Activated CD4-positive, alpha-beta memory T cell treated with anti-CD3 and anti-CD28 coated beads for 36 hours (primary cell): ENCODE results near the gene PSMA7. TPM values are rescaled to one million over a fixed set of nuclear protein-coding genes. Genes with fewer than 3 reads are reported as not detected.

Experiments used
- CTCF ChIA-PET: fragments of 350-600 bp; sonication (Branson Sonifier 250); formaldehyde crosslinking; loops from one replicate; lab custom pipeline; 2021; ENCODE audit warnings: antibody characterized with exemption, inconsistent platforms; lab: Charles Lee
- POLR2A ChIA-PET: fragments of 350-600 bp; sonication (Branson Sonifier 250); formaldehyde crosslinking; loops from one replicate; lab custom pipeline; 2021; ENCODE audit warnings: antibody characterized with exemption; lab: Charles Lee
- DNase-seq: peaks from one replicate; pipeline ENCODE4 v3.0.0-alpha.2; 2020
- H3K27ac Mint-ChIP-seq: one replicate; pipeline ENCODE4 v1.8.0; 2021; ENCODE audit warnings: mixed read lengths
- H3K27me3 Mint-ChIP-seq: one replicate; pipeline ENCODE4 v1.8.0; 2021; ENCODE audit warnings: mixed read lengths
- H3K36me3 Mint-ChIP-seq: one replicate; pipeline ENCODE4 v1.8.0; 2021; ENCODE audit warnings: mixed read lengths
- H3K4me1 Mint-ChIP-seq: one replicate; pipeline ENCODE4 v1.8.0; 2021; ENCODE audit warnings: low read depth, mixed read lengths
- H3K4me3 Mint-ChIP-seq: one replicate; pipeline ENCODE4 v1.8.0; 2021; ENCODE audit warnings: mild to moderate bottlenecking, mixed read lengths
- H3K9me3 Mint-ChIP-seq: one replicate; pipeline ENCODE4 v1.8.0; 2021; ENCODE audit warnings: mixed read lengths
- intact Hi-C: fragments of 100-400 bp; cut with micrococcal nuclease; formaldehyde crosslinking; loops from one replicate; pipeline ENCODE4 v1.15.1; 2023
- total RNA-seq, 2 experiments: library from RNA; stranded (reverse); gene quantifications; one replicate each; pipeline ENCODE4 v1.2.3, GENCODE V29; 2021

The PSMA7 gene
- total RNA-seq, 2 experiments from 2014 or later, result 301 to 316 TPM

DNA sequence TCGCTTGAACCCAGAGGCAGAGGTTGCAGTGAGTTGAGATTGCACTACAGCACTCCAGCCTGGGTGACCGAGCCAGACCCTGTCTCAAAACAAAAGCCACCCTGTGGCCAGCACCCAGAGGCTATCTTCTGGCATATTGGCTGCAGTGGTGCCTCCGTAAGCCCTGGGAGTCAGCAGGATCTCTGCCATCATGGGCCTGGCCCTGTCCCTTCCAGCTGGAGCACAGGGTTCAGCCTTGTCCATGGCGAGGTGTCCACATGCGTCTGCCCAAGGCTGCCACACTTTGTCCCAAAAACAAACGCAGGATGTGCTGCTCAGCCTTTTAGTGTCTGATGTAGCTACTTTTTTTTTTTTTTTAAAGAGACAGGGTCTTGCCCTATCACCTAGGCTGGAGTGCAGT is 24.3 kb upstream of the PSMA7 start:
- no peak overlapping the region for H3K27ac Mint-ChIP-seq
- H3K27me3 Mint-ChIP-seq, result no peaks in the 10 kb centered on the region
- POLR2A ChIA-PET, result no interaction called here
- H3K36me3 Mint-ChIP-seq, result peaks cover 26% of the 10 kb centered on the region
- no peak for DNase-seq
- H3K4me3 Mint-ChIP-seq, result no peak overlapping the region
- H3K9me3 Mint-ChIP-seq, result no peaks in the 10 kb centered on the region
- no peaks in the 10 kb centered on the region for H3K4me1 Mint-ChIP-seq
- intact Hi-C loops, result no loop called here
- CTCF ChIA-PET, result interaction anchor here (0.6 kb wide), 1 partner anchor 370 kb away, joined by 4 read pairs; no protein-coding TSS in a partner anchor

DNA sequence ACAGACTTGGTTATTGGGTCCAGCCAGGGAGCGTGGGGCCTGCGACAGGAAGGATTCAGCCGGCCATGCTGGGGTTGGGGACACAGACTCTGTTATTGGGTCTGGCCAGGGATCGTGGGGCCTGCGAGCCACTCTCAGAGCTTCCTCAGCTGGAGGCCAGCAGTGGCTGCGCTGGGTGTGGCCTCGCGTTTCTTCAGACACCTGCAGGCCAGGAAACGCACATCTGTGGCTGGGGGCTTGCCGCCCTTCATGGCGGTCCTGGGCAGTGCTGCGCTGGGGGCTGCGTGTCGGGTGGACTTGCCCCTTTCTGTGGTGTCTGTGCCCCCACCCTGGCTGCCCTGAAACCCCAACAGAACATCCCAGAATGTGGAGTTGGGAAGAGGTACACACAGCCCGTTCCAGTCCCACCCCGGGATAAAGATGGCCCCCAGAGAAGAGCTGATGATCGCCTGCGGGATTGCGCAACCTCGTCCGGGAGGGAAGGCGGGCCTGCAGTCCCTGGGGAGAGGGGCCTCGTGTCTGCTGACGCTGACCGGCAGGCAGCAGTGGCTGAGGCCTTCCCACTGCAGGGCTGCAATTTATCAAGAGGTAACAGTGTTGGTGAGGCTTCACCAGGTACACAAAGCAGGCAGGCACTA is 22.7 kb upstream of the PSMA7 start:
- H3K9me3 Mint-ChIP-seq, result no peaks in the 10 kb centered on the region
- H3K36me3 Mint-ChIP-seq, result peaks cover 28% of the 10 kb centered on the region
- no peak for DNase-seq
- H3K27ac Mint-ChIP-seq, result no peak overlapping the region
- POLR2A ChIA-PET, result no interaction called here
- no peaks in the 10 kb centered on the region for H3K27me3 Mint-ChIP-seq
- intact Hi-C loops, result no loop called here
- peaks cover 2% of the 10 kb centered on the region for H3K4me1 Mint-ChIP-seq
- H3K4me3 Mint-ChIP-seq, result no peak overlapping the region
- CTCF ChIA-PET, result no interaction called here

DNA sequence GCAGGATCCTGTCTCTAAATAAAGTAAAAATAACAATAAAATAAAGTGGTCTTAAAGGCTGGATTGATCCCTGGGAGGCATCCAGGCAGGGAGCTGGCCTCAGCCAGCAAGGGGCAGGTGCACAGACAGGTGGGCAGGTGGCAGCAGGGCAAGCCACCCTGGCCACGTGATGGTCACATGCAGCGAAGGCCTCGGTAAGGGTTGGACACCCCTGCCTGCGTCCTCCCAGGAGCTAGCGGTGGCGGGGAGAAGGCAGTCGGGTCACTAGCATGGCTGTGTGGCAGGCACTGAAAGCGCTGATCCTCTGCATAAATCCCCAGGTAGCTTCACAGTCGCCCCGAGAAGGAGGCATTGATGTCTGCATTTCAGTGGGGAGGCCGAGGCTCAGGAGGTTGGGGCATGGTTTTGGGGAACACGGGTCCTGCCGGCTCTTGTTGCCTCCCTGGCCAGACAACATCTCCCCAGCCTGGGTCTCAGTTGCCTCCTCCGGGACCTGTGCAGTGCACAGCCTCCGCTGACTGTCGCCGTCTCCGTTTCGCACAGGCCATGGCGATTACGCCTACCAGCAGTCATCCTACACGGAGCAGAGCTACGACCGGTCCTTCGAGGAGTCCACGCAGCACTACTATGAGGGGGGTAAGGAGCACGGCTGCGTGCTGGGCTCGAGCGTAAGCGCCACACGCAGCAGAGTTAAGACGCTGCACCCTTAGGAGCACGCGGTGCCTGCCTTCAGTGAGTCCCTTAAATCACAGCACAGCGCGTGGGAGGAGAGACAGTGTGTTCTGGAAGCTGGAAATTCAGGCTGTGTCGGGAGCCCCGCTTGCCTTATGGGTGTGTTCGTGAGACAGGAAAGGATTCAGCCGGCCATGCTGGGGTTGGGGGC is 21.9 kb upstream of the PSMA7 start:
- peaks cover 9% of the 10 kb centered on the region for H3K4me1 Mint-ChIP-seq
- ChIA-PET POLR2A (no interaction called here), CTCF (no interaction called here)
- H3K27ac Mint-ChIP-seq, result no peak overlapping the region
- H3K36me3 Mint-ChIP-seq, result peaks cover 30% of the 10 kb centered on the region
- no peaks in the 10 kb centered on the region for H3K9me3 Mint-ChIP-seq
- intact Hi-C loops, result no loop called here
- no peak overlapping the region for H3K4me3 Mint-ChIP-seq
- DNase-seq, result no peak
- no peaks in the 10 kb centered on the region for H3K27me3 Mint-ChIP-seq

DNA sequence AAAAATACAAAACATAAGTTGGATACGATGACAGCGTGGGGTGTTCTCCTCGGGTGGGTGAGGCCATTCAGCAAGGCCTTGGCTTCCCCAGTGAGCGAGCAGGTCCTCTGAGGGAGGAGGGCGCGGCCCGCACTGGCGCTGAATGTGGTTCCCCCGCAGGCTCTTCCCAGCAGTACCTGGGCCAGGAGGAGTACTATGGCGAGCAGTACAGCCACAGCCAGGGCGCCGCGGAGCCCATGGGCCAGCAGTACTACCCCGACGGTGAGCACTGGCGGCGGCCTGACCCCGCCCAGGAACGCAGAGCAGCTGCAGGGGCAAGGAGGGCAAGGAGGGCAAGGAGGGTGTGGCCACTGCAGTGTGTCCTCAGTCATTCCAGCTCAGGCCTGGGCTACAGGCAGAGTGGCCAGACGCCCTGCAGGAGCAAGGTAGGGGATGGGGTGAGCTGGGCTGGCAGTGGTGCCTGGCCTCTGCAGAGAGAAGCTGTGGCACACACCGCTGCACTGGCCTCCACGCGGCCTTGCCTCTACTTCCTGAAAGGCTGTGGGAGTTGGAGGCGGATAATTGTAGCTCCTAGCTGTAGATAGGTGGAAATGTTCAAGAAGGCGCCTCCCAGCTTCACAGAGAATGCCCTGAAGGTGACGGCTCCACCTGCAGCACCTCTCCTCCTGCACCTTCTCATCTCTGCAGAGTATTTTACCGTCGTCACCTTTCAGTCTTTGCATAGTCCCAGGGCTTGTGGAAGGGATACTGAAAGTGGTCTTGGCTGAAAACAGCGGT is 21.0 kb upstream of the PSMA7 start:
- H3K4me3 Mint-ChIP-seq, result no peak overlapping the region
- POLR2A ChIA-PET, result no interaction called here
- intact Hi-C loops, result no loop called here
- CTCF ChIA-PET, result no interaction called here
- H3K27ac Mint-ChIP-seq, result no peak overlapping the region
- H3K36me3 Mint-ChIP-seq, result peaks cover 30% of the 10 kb centered on the region
- H3K4me1 Mint-ChIP-seq, result peaks cover 17% of the 10 kb centered on the region
- H3K27me3 Mint-ChIP-seq, result no peaks in the 10 kb centered on the region
- no peak for DNase-seq
- no peaks in the 10 kb centered on the region for H3K9me3 Mint-ChIP-seq

- no peak overlapping the region for H3K4me3 Mint-ChIP-seq
- CTCF ChIA-PET, result no interaction called here
These were observed 20.3 kb upstream of the PSMA7 start for GRCh38 chr20:62163485-62163865.

GRCh38 chr20:62162765-62163484 is 19.7 kb upstream of the PSMA7 start:
- Mint-ChIP-seq H3K4me1 (peaks cover 19% of the 10 kb centered on the region), H3K36me3 (peaks cover 29% of the 10 kb centered on the region), H3K9me3 (no peaks in the 10 kb centered on the region), H3K27me3 (no peaks in the 10 kb centered on the region), H3K27ac (no peak overlapping the region), H3K4me3 (no peak overlapping the region)
- no peak for DNase-seq
- intact Hi-C loops, result no loop called here
- CTCF ChIA-PET, result no interaction called here
- POLR2A ChIA-PET, result no interaction called here

More at GRCh38 chr20:62163485-62163865, 20.3 kb upstream of the PSMA7 start:
- Mint-ChIP-seq H3K9me3 (no peaks in the 10 kb centered on the region), H3K4me1 (peaks cover 19% of the 10 kb centered on the region), H3K27ac (no peak overlapping the region), H3K27me3 (no peaks in the 10 kb centered on the region), H3K36me3 (peaks cover 32% of the 10 kb centered on the region)
- no peak for DNase-seq
- intact Hi-C loops, result no loop called here
- POLR2A ChIA-PET, result no interaction called here

DNA sequence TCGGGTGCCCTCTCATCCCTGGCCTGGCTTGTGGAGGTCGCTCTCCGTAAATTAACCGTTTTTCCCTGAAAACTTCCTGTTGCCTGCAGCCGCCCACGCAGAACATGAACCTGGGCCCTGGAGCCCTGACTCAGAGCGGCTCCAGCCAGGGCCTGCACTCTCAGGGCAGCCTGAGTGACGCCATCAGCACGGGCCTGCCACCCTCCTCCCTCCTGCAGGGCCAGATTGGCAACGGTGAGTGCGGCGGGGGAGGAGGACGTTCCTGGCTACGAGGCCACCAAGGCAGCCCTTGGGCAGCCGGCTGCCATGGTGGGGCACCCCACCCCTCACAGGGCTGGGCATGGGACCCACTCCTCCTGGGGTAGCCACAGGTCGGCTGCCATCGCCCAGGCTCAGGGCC is 18.2 kb upstream of the PSMA7 start:
- no peaks in the 10 kb centered on the region for H3K27me3 Mint-ChIP-seq
- H3K27ac Mint-ChIP-seq, result no peak overlapping the region
- H3K36me3 Mint-ChIP-seq, result peaks cover 28% of the 10 kb centered on the region
- no peak overlapping the region for H3K4me3 Mint-ChIP-seq
- no peaks in the 10 kb centered on the region for H3K9me3 Mint-ChIP-seq
- peaks cover 25% of the 10 kb centered on the region for H3K4me1 Mint-ChIP-seq
- CTCF ChIA-PET, result no interaction called here
- intact Hi-C loops, result loop anchor here (2.0 kb wide), 1 partner anchor 19 kb away; the partner anchor contains the start of genes PSMA7 and SS18L1
- POLR2A ChIA-PET, result no interaction called here
- no peak for DNase-seq

DNA sequence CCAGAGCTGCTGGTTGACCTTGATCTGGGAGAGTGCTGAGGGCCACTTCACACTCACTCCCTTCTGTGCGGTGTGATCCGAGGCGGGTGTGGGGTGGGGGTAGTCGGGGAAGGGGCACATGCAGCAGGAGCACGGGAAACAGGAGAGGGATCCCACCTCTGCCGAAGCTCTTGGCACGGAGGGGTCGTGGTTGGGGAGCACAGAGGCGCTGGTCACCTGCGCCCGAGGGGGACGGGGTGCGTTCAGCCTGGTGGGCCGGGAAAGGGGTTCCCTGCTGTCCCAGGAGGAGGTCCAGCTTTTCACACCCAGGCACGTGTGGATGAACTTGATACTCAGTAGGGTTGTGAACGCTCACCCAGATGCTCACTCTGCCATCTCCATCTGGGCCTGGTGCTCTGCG is 17.7 kb upstream of the PSMA7 start:
- Mint-ChIP-seq H3K9me3 (no peaks in the 10 kb centered on the region), H3K4me1 (peaks cover 25% of the 10 kb centered on the region), H3K27ac (no peak overlapping the region), H3K27me3 (no peaks in the 10 kb centered on the region), H3K4me3 (no peak overlapping the region), H3K36me3 (peaks cover 26% of the 10 kb centered on the region)
- DNase-seq, result no peak
- intact Hi-C loops, result loop anchor here (1.0 to 2.0 kb wide), 2 partner anchors 18 to 21 kb away; partner anchors contain the start of genes PSMA7 and SS18L1
- CTCF ChIA-PET, result no interaction called here
- POLR2A ChIA-PET, result no interaction called here

GRCh38 chr20:62160253-62160652 is 17.1 kb upstream of the PSMA7 start:
- Mint-ChIP-seq H3K4me3 (no peak overlapping the region), H3K27ac (no peak overlapping the region), H3K36me3 (peaks cover 24% of the 10 kb centered on the region), H3K9me3 (no peaks in the 10 kb centered on the region), H3K4me1 (peaks cover 25% of the 10 kb centered on the region), H3K27me3 (no peaks in the 10 kb centered on the region)
- DNase-seq, result no peak
- ChIA-PET POLR2A (interaction anchor here (0.5 to 1.2 kb wide), 3 partner anchors 15 to 364 kb away, joined by 3 to 4 read pairs (median 4); partner anchors contain the start of gene PSMA7), CTCF (no interaction called here)
- intact Hi-C loops, result loop anchor here (1.0 to 2.0 kb wide), 2 partner anchors 17 to 22 kb away; partner anchors contain the start of genes PSMA7 and SS18L1

GRCh38 chr20:62159839-62160238 is 16.6 kb upstream of the PSMA7 start:
- Mint-ChIP-seq H3K4me3 (peak overlapping the region; percentile 28), H3K36me3 (peaks cover 24% of the 10 kb centered on the region), H3K9me3 (no peaks in the 10 kb centered on the region), H3K4me1 (peaks cover 25% of the 10 kb centered on the region), H3K27me3 (no peaks in the 10 kb centered on the region), H3K27ac (peak overlapping the region; percentile 34)
- intact Hi-C loops, result loop anchor here (1.0 to 2.0 kb wide), 2 partner anchors 17 to 22 kb away; partner anchors contain the start of genes PSMA7 and SS18L1
- DNase-seq, result peak; percentile 93
- ChIA-PET CTCF (no interaction called here), POLR2A (interaction anchor here (0.5 to 1.2 kb wide), 3 partner anchors 15 to 365 kb away, joined by 3 to 4 read pairs (median 4); partner anchors contain the start of gene PSMA7)

DNA sequence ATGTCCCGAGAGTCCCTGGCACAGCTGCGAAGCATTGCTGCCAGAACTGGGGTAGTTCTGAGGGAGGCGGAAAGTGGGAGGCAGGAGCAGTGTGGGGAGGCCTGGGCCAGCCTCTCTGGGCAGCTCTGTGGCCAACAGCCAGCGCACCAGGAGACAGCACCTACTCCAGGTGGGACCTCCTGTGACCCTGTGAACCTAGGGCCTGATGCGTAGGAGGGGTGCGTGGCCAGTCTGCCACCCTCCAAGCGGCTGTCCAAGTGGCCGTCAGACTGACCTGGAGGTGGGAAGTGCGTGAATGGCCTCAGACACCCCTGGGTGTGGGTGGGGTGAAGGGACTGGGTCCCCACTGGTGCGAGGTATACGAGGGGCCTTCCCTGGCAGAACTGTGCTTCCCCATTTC is 15.9 kb upstream of the PSMA7 start:
- no peaks in the 10 kb centered on the region for H3K27me3 Mint-ChIP-seq
- no peak overlapping the region for H3K4me3 Mint-ChIP-seq
- DNase-seq, result no peak
- no peaks in the 10 kb centered on the region for H3K9me3 Mint-ChIP-seq
- peaks cover 25% of the 10 kb centered on the region for H3K4me1 Mint-ChIP-seq
- peaks cover 24% of the 10 kb centered on the region for H3K36me3 Mint-ChIP-seq
- ChIA-PET CTCF (no interaction called here), POLR2A (interaction anchor here (1.2 kb wide), 2 partner anchors 14 to 17 kb away, joined by 4 read pairs; partner anchors contain the start of gene PSMA7)
- intact Hi-C loops, result no loop called here
- no peak overlapping the region for H3K27ac Mint-ChIP-seq
